Hepatic stellate cell (primary cell): Measurements from ENCODE around the gene TMEM95.

ENCODE experiments used
- DNase-seq: peaks from one replicate; pipeline ENCODE4 v3.0.0; 2011; ENCODE audit warnings: low spot score

Gene TMEM95

GRCh38 chr17:7404737-7405349 is 49.9 kb downstream of the TMEM95 start:
- DNase-seq: peak; percentile 64

GRCh38 chr17:7405350-7406234 is 50.6 kb downstream of the TMEM95 start:
- DNase-seq: peak; percentile 44

- no peak for DNase-seq
Measured at GRCh38 chr17:7406235-7406825, 51.4 kb downstream of the TMEM95 start.
